K562 (cell line): Measurements from ENCODE around the gene KIAA1958. TPM values are rescaled to one million over a fixed set of nuclear protein-coding genes. Genes with fewer than 3 reads are reported as not detected.

Source experiments
- ATAC-seq: fragments of 200-7000 bp; cut with Tn5 transposase; 3 replicates; pipeline ENCODE4 v1.9.1; 2020; ENCODE audit warnings: moderate library complexity
- BruUV-seq: library from RNA; stranded (reverse); fragments of 400-500 nt; replicated peaks from 2 replicates; lab custom pipeline; 2021; lab: Mats Ljungman, UMichigan
- CTCF ChIA-PET: fragments of 300-600 bp; formaldehyde crosslinking; extraction: SDS; loops from one replicate; lab custom pipeline; 2021; ENCODE audit warnings: low intra/inter-chr PET ratio; lab: Yijun Ruan, JAX
- POLR2A ChIA-PET: fragments of 300-600, 350-650 bp; sonication (Branson Sonifier 250); formaldehyde crosslinking; extraction: SDS; loops from one replicate; lab custom pipeline; 2021; ENCODE audit warnings: antibody characterized with exemption, inconsistent platforms; lab: Yijun Ruan, JAX
- DNase-seq, 4 experiments: peaks; one replicate each; pipeline versions ENCODE4 v3.0.0 to v3.0.0-alpha.2; 2011 to 2018; ENCODE audit warnings: low spot score in 3 of 4, mixed read lengths in 3 of 4; ENCODE audit errors: extremely low read depth in 1 of 4
- FAIRE-seq: peaks from 2 replicates; lab custom pipeline; 2011; peaks lifted over from hg19 to GRCh38; lab: Jason Lieb, UNC
- H2AFZ ChIP-seq: 2 replicates; pipeline ENCODE4 v1.6.0; 2011; ENCODE audit warnings: low read depth, low read length, control low read depth, inconsistent platforms
- H3K27ac ChIP-seq: fragments of 200-600 bp; 3 replicates; pipeline ENCODE4 v1.8.0; 2011; ENCODE audit warnings: low read depth, mild to moderate bottlenecking, control low read depth, inconsistent platforms, low read length, moderate library complexity, mixed read lengths; ENCODE audit errors: extremely low read depth
- H3K27me3 ChIP-seq, 2 experiments: fragments of 300-600 bp in 1 of 2; 2 replicates in 1 of 2; 3 replicates in 1 of 2; pipeline versions ENCODE4 v1.6.0 to v1.8.0; 2011; ENCODE audit warnings: inconsistent platforms in 2 of 2, low read length in 2 of 2, mild to moderate bottlenecking in 1 of 2, mixed read lengths in 1 of 2, moderate library complexity in 1 of 2; ENCODE audit not compliant: control insufficient read depth in 2 of 2, insufficient read depth in 2 of 2
- H3K36me3 ChIP-seq: fragments of 300-600 bp; 3 replicates; pipeline ENCODE4 v1.8.0; 2011; ENCODE audit warnings: mild to moderate bottlenecking, low read length, inconsistent platforms; ENCODE audit not compliant: control insufficient read depth, insufficient read depth
- H3K4me1 ChIP-seq, 2 experiments: fragments of 200-600 bp in 1 of 2; replicated peaks in 1 of 2; 2 replicates in 1 of 2; 3 replicates in 1 of 2; pipeline versions ENCODE4 v1.5.1 to v1.8.0; 2011; ENCODE audit warnings: inconsistent platforms in 2 of 2, low read length in 2 of 2, mild to moderate bottlenecking in 1 of 2, mixed read lengths in 1 of 2, moderate library complexity in 1 of 2; ENCODE audit not compliant: control insufficient read depth in 2 of 2, insufficient read depth in 2 of 2
- H3K4me2 ChIP-seq: 2 replicates; pipeline ENCODE4 v1.6.1; 2011; ENCODE audit warnings: low read length, control low read depth, inconsistent platforms, mixed read lengths; ENCODE audit not compliant: insufficient read depth
- H3K4me3 ChIP-seq: fragments of 200-600 bp; sonication (generic), shearing (Covaris generic); 2 replicates; pipeline ENCODE4 v1.5.1; 2016; ENCODE audit warnings: control low read depth, inconsistent platforms
- H3K79me2 ChIP-seq: fragments of 200-600 bp; 3 replicates; pipeline ENCODE4 v1.8.0; 2011; ENCODE audit warnings: low read length, inconsistent platforms; ENCODE audit not compliant: control insufficient read depth, insufficient read depth
- H3K9ac ChIP-seq, 2 experiments: 2 replicates each; pipeline versions ENCODE4 v1.6.0 to v1.6.1; 2011; ENCODE audit warnings: low read depth in 2 of 2, low read length in 2 of 2, control low read depth in 1 of 2, inconsistent platforms in 1 of 2, mild to moderate bottlenecking in 1 of 2, mixed read lengths in 1 of 2; ENCODE audit not compliant: insufficient read depth in 1 of 2
- H3K9me1 ChIP-seq: one replicate; pipeline ENCODE4 v1.6.0; 2011; ENCODE audit warnings: inconsistent platforms, mild to moderate bottlenecking, low read length, moderate library complexity; ENCODE audit not compliant: control insufficient read depth, insufficient read depth
- H3K9me3 ChIP-seq: replicated peaks from 2 replicates; pipeline ENCODE4 v1.5.1; 2011; ENCODE audit warnings: low read depth, low read length, inconsistent platforms; ENCODE audit not compliant: control insufficient read depth, insufficient read depth
- H4K20me1 ChIP-seq: replicated peaks from 2 replicates; pipeline ENCODE4 v1.6.1; 2011; ENCODE audit warnings: low read length, inconsistent platforms, mixed read lengths; ENCODE audit not compliant: control insufficient read depth, insufficient read depth
- ARID1B ChIP-seq: fragments of 450-650 bp; IDR thresholded peaks from 2 replicates; pipeline ENCODE4 v1.6.1; 2016; ENCODE audit warnings: antibody characterized with exemption, mild to moderate bottlenecking, inconsistent platforms
- C11orf30 ChIP-seq: fragments of 450-650 bp; IDR thresholded peaks from 2 replicates; pipeline ENCODE4 v1.6.1; 2016; ENCODE audit warnings: low read depth, mild to moderate bottlenecking
- CHD1 ChIP-seq: fragments of 200-600 bp; sonication (generic); IDR thresholded peaks from one replicate; pipeline ENCODE4 v1.6.1; 2012; ENCODE audit warnings: mild to moderate bottlenecking, moderate library complexity, low read length, inconsistent platforms
- DMBX1 ChIP-seq: fragments of 250-450 bp; sonication (Bioruptor Pico); IDR thresholded peaks from 2 replicates; pipeline ENCODE4 v1.8.0; 2022; ENCODE audit warnings: inconsistent platforms, mild to moderate bottlenecking, moderate library complexity, borderline replicate concordance
- EP400 ChIP-seq: fragments of 450-650 bp; IDR thresholded peaks from 2 replicates; pipeline ENCODE4 v1.6.1; 2017; ENCODE audit warnings: antibody characterized with exemption, mild to moderate bottlenecking, moderate library complexity
- HDAC2 ChIP-seq: fragments of 450-650 bp; IDR thresholded peaks from 2 replicates; pipeline ENCODE4 v1.6.1; 2016; ENCODE audit warnings: mild to moderate bottlenecking
- KDM1A ChIP-seq, 2 experiments: fragments of 450-650 bp; IDR thresholded peaks; 2 replicates each; pipeline ENCODE4 v1.6.1; 2016; ENCODE audit warnings: mild to moderate bottlenecking in 2 of 2
- KLF16 ChIP-seq: IDR thresholded peaks from 2 replicates; pipeline ENCODE4 v1.6.1; 2016; ENCODE audit warnings: antibody characterized with exemption
- MEF2D ChIP-seq: conservative IDR thresholded peaks from 2 replicates; pipeline ENCODE4 v1.6.1; 2016; ENCODE audit warnings: low read depth, missing genetic modification characterization, missing compliant biosample characterization
- NCOR1 ChIP-seq: fragments of 450-650 bp; IDR thresholded peaks from 2 replicates; pipeline ENCODE4 v1.6.1; 2016; ENCODE audit warnings: mild to moderate bottlenecking, moderate library complexity
- NR3C1 ChIP-seq: sonication (generic); formaldehyde crosslinking; IDR thresholded peaks from 2 replicates; pipeline ENCODE4 v1.8.1; 2022; ENCODE audit warnings: missing genetic modification reagents
- RCOR1 ChIP-seq, 2 experiments: IDR thresholded peaks; 2 replicates each; pipeline ENCODE4 v1.6.1; 2012; ENCODE audit warnings: low read depth in 2 of 2, low read length in 2 of 2, borderline replicate concordance in 1 of 2, improper control_type of control experiment in 1 of 2
- SMARCE1 ChIP-seq: fragments of 450-650 bp; IDR thresholded peaks from 2 replicates; pipeline ENCODE4 v1.7.1; 2016; ENCODE audit warnings: mild to moderate bottlenecking
- THRAP3 ChIP-seq: fragments of 450-650 bp; IDR thresholded peaks from 2 replicates; pipeline ENCODE4 v1.6.1; 2016; ENCODE audit warnings: mild to moderate bottlenecking, inconsistent platforms, borderline replicate concordance
- ZNF232 ChIP-seq: sonication (generic); formaldehyde crosslinking; IDR thresholded peaks from 2 replicates; pipeline ENCODE4 v1.8.0; 2022; ENCODE audit warnings: mild to moderate bottlenecking, missing genetic modification reagents
- ZNF311 ChIP-seq: fragments of 250-450 bp; sonication (Bioruptor Pico); IDR thresholded peaks from 2 replicates; pipeline ENCODE4 v1.4.0; 2020; ENCODE audit warnings: mild to moderate bottlenecking, moderate library complexity
- WGBS: fragments of 100-300 bp; shearing (Covaris generic); methylation state at CpG from one replicate; pipeline ENCODE4 v1.1.6; 2016; ENCODE audit warnings: low coverage, mixed read lengths; ENCODE audit not compliant: insufficient coverage; ENCODE audit errors: missing lambda C conversion rate; 5-methylcytosine and 5-hydroxymethylcytosine counted together
- in situ Hi-C: fragments of 300-500 bp; cut with MboI; formaldehyde crosslinking; loops from 4 replicates; pipeline ENCODE4 v1.15.0; 2018; ENCODE audit warnings: inconsistent platforms, mixed read lengths
- intact Hi-C: fragments of 100-400 bp; cut with micrococcal nuclease; formaldehyde crosslinking; loops from 2 replicates; pipeline ENCODE4 v1.14.2; 2022
- polyA plus RNA-seq, 8 experiments: library from polyadenylated mRNA; depleted of rRNA in 4 of 8; stranded (reverse) in 5 of 8; unstranded in 3 of 8; fragments of >200 nt; fragmentation: Nextera tagmentation in 2 of 8; fragmentation: Illumina TruSeq in 1 of 8; extraction: Ambion mirVana in 2 of 8; extraction: Trizol in 1 of 8; gene quantifications; 2 replicates each; pipeline versions ENCODE4 v1.2.1 to v1.2.3, GENCODE V29; 2011 to 2014; ENCODE audit warnings: inconsistent platforms in 1 of 8, missing spikeins in 1 of 8
- total RNA-seq, 7 experiments: library from RNA; depleted of rRNA in 6 of 7; stranded (reverse); fragments of >200 nt in 6 of 7; fragmentation: Illumina TruSeq in 2 of 7; extraction: Trizol in 2 of 7; gene quantifications; 2 replicates each; pipeline versions ENCODE4 v1.2.1 to v1.2.3, GENCODE V29; 2011 to 2021; ENCODE audit warnings: low replicate concordance in 1 of 7
- TF ChIP-seq, protein P1 (sequence below): fragments of 450-650 bp; formaldehyde crosslinking; conservative IDR thresholded peaks from 2 replicates; pipeline ENCODE4 v1.4.0; 2022; ENCODE audit warnings: mild to moderate bottlenecking, missing genetic modification characterization
- TF ChIP-seq, protein P2 (sequence below): fragments of 250-450 bp; sonication (Bioruptor Pico); IDR thresholded peaks from 2 replicates; pipeline ENCODE4 v1.4.0; 2020; ENCODE audit warnings: borderline replicate concordance

KIAA1958 gene
- total and polyA plus RNA-seq, 9 of the 15 experiments (the other 6 are each of a cell fraction or from before 2014, with no cell fraction given) = 1.1 to 16.0 (median 10.1) TPM

DNA sequence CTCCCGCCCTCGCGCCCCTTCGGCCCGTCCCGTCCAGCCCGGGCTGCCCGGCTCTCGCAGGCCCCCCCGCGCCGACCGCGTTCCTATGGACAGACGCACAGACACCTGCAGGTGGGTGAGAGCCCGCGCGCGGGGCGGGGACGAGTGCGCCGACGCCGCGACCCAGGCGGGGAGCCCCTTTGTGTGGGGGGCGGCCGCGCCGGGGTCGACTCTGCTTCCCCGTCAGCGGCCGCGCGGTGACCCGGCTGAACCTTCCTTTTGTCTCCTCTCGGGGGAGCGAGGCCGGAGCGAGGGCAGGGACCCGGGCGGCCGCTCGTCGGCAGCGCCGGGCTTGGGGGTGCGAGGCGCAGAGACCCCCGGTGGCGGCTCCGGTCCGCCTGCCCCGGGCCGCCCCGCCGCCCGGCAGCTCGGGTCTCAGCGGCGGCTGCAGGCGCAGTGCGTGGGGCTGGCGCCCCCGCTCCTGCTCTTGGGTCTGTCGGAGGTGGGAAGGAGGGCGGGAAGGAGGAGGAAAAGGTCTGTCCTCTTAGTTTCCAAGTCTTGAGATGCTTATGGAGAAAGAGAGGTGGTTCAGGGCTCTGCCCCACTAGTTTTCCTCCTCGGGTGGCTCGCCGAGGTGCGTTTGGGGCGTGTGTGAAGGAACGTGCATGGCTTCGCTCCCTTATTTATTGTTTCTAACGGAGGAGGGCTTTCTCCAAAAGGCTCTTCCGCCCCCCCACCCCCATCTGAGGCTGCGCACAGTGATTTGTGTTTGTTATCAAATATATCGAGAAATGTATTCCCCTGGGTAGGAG, 576 bp downstream of the KIAA1958 start (continued):
- TF ChIP-seq CHD1 (peak; percentile 28), KLF16 (no peak), ZNF232 (CRISPR knock-in tag) (no peak)

DNA sequence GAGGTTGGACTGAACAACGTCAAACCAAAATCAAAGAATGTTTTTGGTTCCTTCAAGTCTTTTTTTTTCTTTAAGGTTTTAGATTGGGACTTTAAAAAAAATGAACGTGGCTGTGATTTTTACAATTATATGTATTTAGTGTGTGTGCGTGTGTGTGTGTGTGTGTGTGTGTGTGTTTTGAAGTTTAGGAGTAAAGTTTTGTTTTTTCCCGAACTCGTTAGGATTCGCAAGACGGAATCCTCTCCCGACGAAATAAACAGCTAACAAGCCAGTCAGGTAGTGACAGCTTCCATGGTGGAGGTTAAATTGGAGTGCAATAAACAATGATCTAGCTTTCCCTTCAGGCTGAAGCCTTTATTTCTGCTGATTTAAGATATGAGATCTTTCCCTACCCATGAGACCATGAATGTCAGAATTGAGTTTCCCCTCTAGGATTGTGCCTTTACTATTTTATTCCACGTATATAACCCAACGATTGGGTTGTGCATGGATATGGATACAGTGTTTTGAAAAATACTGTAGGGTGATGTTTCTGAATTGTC, 1.2 kb downstream of the KIAA1958 start:
- Histone ChIP-seq H3K4me2 (peak overlapping the region; percentile 92), H3K4me1 (peaks cover 6 to 32% of the 10 kb centered on the region in 2 experiments; a peak in 4 of 5 replicates), H3K9me3 (no peaks in the 10 kb centered on the region), H3K27me3 (no peaks in the 10 kb centered on the region), H3K9ac (peak overlapping the region in 1 of 2 experiments; percentile 70; a peak in 3 of 4 replicates), H3K36me3 (peaks cover 16% of the 10 kb centered on the region), H3K4me3 (peak overlapping the region; percentile 85), H4K20me1 (0 out of 2 replicates have a peak, but pooled peaks cover 4% of the 10 kb centered on the region), H3K27ac (no peak overlapping the region), H3K79me2 (peaks cover 76% of the 10 kb centered on the region), H2AFZ (peak overlapping the region; percentile 84; the same call in 1 of the 2 replicates), H3K9me1 (no peaks in the 10 kb centered on the region)
- ChIA-PET POLR2A (interaction anchor here (0.6 to 0.9 kb wide), 4 partner anchors 59 to 843 kb away, joined by 3 to 4 read pairs (median 3); partner anchors contain the start of gene HSDL2), CTCF (no interaction called here)
- BruUV-seq = TSS peak; percentile 44
- WGBS = 5% methylated on average over 11 of the region's 11 CpGs
- in situ Hi-C loops (no loop called here), intact Hi-C loops (no loop called here)
- FAIRE-seq (peak; percentile 51), ATAC-seq (no peak), DNase-seq (peak in 3 of 4 experiments; percentile 20 to 33 (median 25))
- TF ChIP-seq EP400 = peak; percentile 30; the same call in 1 of the 2 replicates
- no peak; the same call in 1 of the 2 replicates for TF ChIP-seq NCOR1
- TF ChIP-seq MEF2D (tag) = no peak
- TF ChIP-seq, protein P1, sequence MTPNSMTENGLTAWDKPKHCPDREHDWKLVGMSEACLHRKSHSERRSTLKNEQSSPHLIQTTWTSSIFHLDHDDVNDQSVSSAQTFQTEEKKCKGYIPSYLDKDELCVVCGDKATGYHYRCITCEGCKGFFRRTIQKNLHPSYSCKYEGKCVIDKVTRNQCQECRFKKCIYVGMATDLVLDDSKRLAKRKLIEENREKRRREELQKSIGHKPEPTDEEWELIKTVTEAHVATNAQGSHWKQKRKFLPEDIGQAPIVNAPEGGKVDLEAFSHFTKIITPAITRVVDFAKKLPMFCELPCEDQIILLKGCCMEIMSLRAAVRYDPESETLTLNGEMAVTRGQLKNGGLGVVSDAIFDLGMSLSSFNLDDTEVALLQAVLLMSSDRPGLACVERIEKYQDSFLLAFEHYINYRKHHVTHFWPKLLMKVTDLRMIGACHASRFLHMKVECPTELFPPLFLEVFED (CRISPR knock-in tag) = 0 out of 2 replicates have a peak, but pooled peaks have one; percentile 25
- TF ChIP-seq DMBX1 (CRISPR knock-in tag) = no peak
- peak; percentile 72; the same call in 1 of the 2 replicates for TF ChIP-seq THRAP3
- TF ChIP-seq, protein P2, sequence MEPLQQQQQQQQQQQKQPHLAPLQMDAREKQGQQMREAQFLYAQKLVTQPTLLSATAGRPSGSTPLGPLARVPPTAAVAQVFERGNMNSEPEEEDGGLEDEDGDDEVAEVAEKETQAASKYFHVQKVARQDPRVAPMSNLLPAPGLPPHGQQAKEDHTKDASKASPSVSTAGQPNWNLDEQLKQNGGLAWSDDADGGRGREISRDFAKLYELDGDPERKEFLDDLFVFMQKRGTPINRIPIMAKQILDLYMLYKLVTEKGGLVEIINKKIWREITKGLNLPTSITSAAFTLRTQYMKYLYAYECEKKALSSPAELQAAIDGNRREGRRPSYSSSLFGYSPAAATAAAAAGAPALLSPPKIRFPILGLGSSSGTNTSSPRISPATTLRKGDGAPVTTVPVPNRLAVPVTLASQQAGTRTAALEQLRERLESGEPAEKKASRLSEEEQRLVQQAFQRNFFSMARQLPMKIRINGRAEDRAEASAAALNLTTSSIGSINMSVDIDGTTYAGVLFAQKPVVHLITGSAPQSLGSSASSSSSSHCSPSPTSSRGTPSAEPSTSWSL (CRISPR knock-in tag) = no peak
- no peak for TF ChIP-seq RCOR1 (IDR thresholded peaks at IDR 0.05; ENCODE audit: borderline replicate concordance in 1 of 2, low read depth in 2 of 2, low read length in 2 of 2)
- TF ChIP-seq SMARCE1 = peak; percentile 52; the same call in 1 of the 2 replicates
- peak; percentile 77; the same call in 1 of the 2 replicates for TF ChIP-seq HDAC2
- peak; percentile 42; the same call in 1 of the 2 replicates for TF ChIP-seq ARID1B
- peak; percentile 85 to 90; a peak in 3 of 4 replicates for TF ChIP-seq KDM1A (IDR thresholded peaks at IDR 0.05)
- no peak for TF ChIP-seq ZNF311
- TF ChIP-seq NR3C1 (CRISPR knock-in tag) = no peak
- TF ChIP-seq C11orf30 = no peak
